GM12878 (cell line): ENCODE data around the gene CPSF3. TPM values are rescaled to one million over a fixed set of nuclear protein-coding genes. Genes with fewer than 3 reads are reported as not detected.

ENCODE experiments used
- ATAC-seq: fragments of 200-7000 bp; cut with Tn5 transposase; 3 replicates; pipeline ENCODE4 v1.9.1; 2020; ENCODE audit warnings: mild to moderate bottlenecking, moderate library complexity
- BruUV-seq: library from RNA; stranded (reverse); fragments of 400-500 nt; replicated peaks from 2 replicates; lab custom pipeline; 2021; lab: Mats Ljungman, UMichigan
- CTCF ChIA-PET: fragments of 300-600 bp; sonication (Branson Sonifier 250); formaldehyde crosslinking; extraction: SDS; loops from one replicate; lab custom pipeline; 2021; ENCODE audit warnings: inconsistent platforms; lab: Yijun Ruan, JAX
- POLR2A ChIA-PET: fragments of 350-600 bp; formaldehyde crosslinking; extraction: SDS; loops from one replicate; lab custom pipeline; 2021; ENCODE audit warnings: inconsistent platforms; lab: Charles Lee
- RAD21 ChIA-PET: fragments of 300-600 bp; sonication (Branson Sonifier 250); formaldehyde crosslinking; loops from one replicate; lab custom pipeline; 2023; ENCODE audit warnings: antibody characterized with exemption; ENCODE audit not compliant: unreplicated experiment; lab: Charles Lee
- SMC1A ChIA-PET: fragments of 300-600 bp; sonication (Branson Sonifier 250); formaldehyde crosslinking; loops from one replicate; lab custom pipeline; 2023; ENCODE audit not compliant: unreplicated experiment, uncharacterized antibody; lab: Charles Lee
- DNase-seq: peaks from one replicate; pipeline ENCODE4 v3.0.0-alpha.2; 2011; ENCODE audit warnings: low read depth, low spot score
- FAIRE-seq: peaks from 3 replicates; lab custom pipeline; 2011; peaks lifted over from hg19 to GRCh38; lab: Jason Lieb, UNC
- H2AFZ ChIP-seq: 2 replicates; pipeline ENCODE4 v1.6.0; 2011; ENCODE audit warnings: low read depth, low read length, control low read depth; ENCODE audit not compliant: control insufficient read depth
- H3K27ac ChIP-seq: 2 replicates; pipeline ENCODE4 v1.5.1; 2011; ENCODE audit warnings: control low read depth; ENCODE audit not compliant: control insufficient read depth, insufficient read depth
- H3K27me3 ChIP-seq, 2 experiments: replicated peaks in 1 of 2; 2 replicates each; pipeline versions ENCODE4 v1.6.0 to v1.6.1; 2011; ENCODE audit warnings: low read length in 1 of 2; ENCODE audit not compliant: control insufficient read depth in 2 of 2, insufficient read depth in 2 of 2
- H3K36me3 ChIP-seq, 2 experiments: 2 replicates each; pipeline ENCODE4 v1.5.1; 2011; ENCODE audit warnings: low read length in 1 of 2; ENCODE audit not compliant: control insufficient read depth in 2 of 2, insufficient read depth in 2 of 2
- H3K4me1 ChIP-seq: 2 replicates; pipeline ENCODE4 v1.6.1; 2011; ENCODE audit warnings: mild to moderate bottlenecking, low read length, moderate library complexity, mixed read lengths; ENCODE audit not compliant: control insufficient read depth, insufficient read depth
- H3K4me2 ChIP-seq: 2 replicates; pipeline ENCODE4 v1.6.0; 2011; ENCODE audit warnings: control low read depth; ENCODE audit not compliant: control insufficient read depth, insufficient read depth
- H3K4me3 ChIP-seq: fragments of 200-600 bp; sonication (generic); 2 replicates; pipeline ENCODE4 v1.5.1; 2016
- H3K79me2 ChIP-seq: 2 replicates; pipeline ENCODE4 v1.6.0; 2011; ENCODE audit warnings: low read length; ENCODE audit not compliant: control insufficient read depth, insufficient read depth
- H3K9ac ChIP-seq: 2 replicates; pipeline ENCODE4 v1.8.0; 2011; ENCODE audit warnings: low read length, control low read depth, mixed read lengths; ENCODE audit not compliant: control insufficient read depth, insufficient read depth
- H3K9me3 ChIP-seq: replicated peaks from 3 replicates; pipeline ENCODE4 v1.5.1; 2011; ENCODE audit warnings: mild to moderate bottlenecking, low read length; ENCODE audit not compliant: control insufficient read depth, insufficient read depth
- H4K20me1 ChIP-seq: 2 replicates; pipeline ENCODE4 v1.6.0; 2011; ENCODE audit not compliant: control insufficient read depth, insufficient read depth
- ATF7 ChIP-seq: fragments of 450-650 bp; IDR thresholded peaks from 2 replicates; pipeline ENCODE4 v1.6.1; 2016; ENCODE audit warnings: low read depth, mild to moderate bottlenecking
- ESRRA ChIP-seq: IDR thresholded peaks from 2 replicates; pipeline ENCODE4 v1.6.1; 2012; ENCODE audit warnings: mild to moderate bottlenecking, low read length, improper control_type of control experiment
- FOXK2 ChIP-seq: fragments of 450-650 bp; IDR thresholded peaks from 2 replicates; pipeline ENCODE4 v1.6.1; 2017; ENCODE audit warnings: mild to moderate bottlenecking, moderate library complexity
- HSF1 ChIP-seq: fragments of 150-350 bp; IDR thresholded peaks from 2 replicates; pipeline ENCODE4 v1.6.1; 2014; ENCODE audit warnings: mild to moderate bottlenecking, low read depth, low read length
- IRF5 ChIP-seq: fragments of 450-650 bp; IDR thresholded peaks from 2 replicates; pipeline ENCODE4 v1.6.1; 2017; ENCODE audit warnings: borderline replicate concordance
- NR2C1 ChIP-seq: fragments of 450-650 bp; IDR thresholded peaks from 2 replicates; pipeline ENCODE4 v1.6.1; 2017; ENCODE audit warnings: antibody characterized with exemption, mild to moderate bottlenecking, moderate library complexity
- PAX8 ChIP-seq: fragments of 450-650 bp; IDR thresholded peaks from 2 replicates; pipeline ENCODE4 v1.6.1; 2017; ENCODE audit warnings: mild to moderate bottlenecking, moderate library complexity
- POLR2A ChIP-seq: IDR thresholded peaks from 2 replicates; pipeline ENCODE4 v1.6.1; 2011; ENCODE audit warnings: low read depth, mild to moderate bottlenecking, low read length
- RB1 ChIP-seq: fragments of 450-650 bp; formaldehyde crosslinking; IDR thresholded peaks from 2 replicates; pipeline ENCODE4 v1.6.1; 2017; ENCODE audit warnings: mild to moderate bottlenecking, borderline replicate concordance
- RFX5 ChIP-seq: IDR thresholded peaks from 2 replicates; pipeline ENCODE4 v1.6.1; 2011; ENCODE audit warnings: low read depth, low read length, improper control_type of control experiment
- SIN3A ChIP-seq: IDR thresholded peaks from 2 replicates; pipeline ENCODE4 v1.6.1; 2012; ENCODE audit warnings: low read depth, low read length, improper control_type of control experiment
- SMAD5 ChIP-seq: IDR thresholded peaks from 2 replicates; pipeline ENCODE4 v1.6.1; 2016; ENCODE audit warnings: antibody characterized with exemption, low read depth
- SRF ChIP-seq, 2 experiments: IDR thresholded peaks; 2 replicates each; pipeline ENCODE4 v1.6.1; 2011; ENCODE audit warnings: low read depth in 2 of 2, low read length in 2 of 2, mild to moderate bottlenecking in 1 of 2, moderate library complexity in 1 of 2
- WRNIP1 ChIP-seq: IDR thresholded peaks from 2 replicates; pipeline ENCODE4 v1.6.1; 2011; ENCODE audit warnings: low read depth, low read length, improper control_type of control experiment, borderline replicate concordance
- ZNF384 ChIP-seq: IDR thresholded peaks from 2 replicates; pipeline ENCODE4 v1.6.1; 2012; ENCODE audit warnings: low read depth, mild to moderate bottlenecking, low read length, improper control_type of control experiment, borderline replicate concordance
- whole genome bisulfite sequencing: methylation state at CpG from one replicate; pipeline ENCODE4 v1.1.6; 2016; ENCODE audit warnings: low lambda C conversion rate; ENCODE audit not compliant: insufficient replicate concordance, insufficient coverage; ENCODE audit errors: missing lambda C conversion rate; 5-methylcytosine and 5-hydroxymethylcytosine counted together
- in situ Hi-C: fragments of 300-500 bp; cut with MboI; formaldehyde crosslinking; loops from 9 replicates; pipeline ENCODE4 v1.14.3; 2018; ENCODE audit warnings: mixed read lengths
- intact Hi-C: fragments of 100-400 bp; cut with micrococcal nuclease; formaldehyde crosslinking; loops from one replicate; pipeline ENCODE4 v1.14.2; 2022; ENCODE audit not compliant: unreplicated experiment
- polyA plus RNA-seq, 11 experiments: library from polyadenylated mRNA; depleted of rRNA in 4 of 11; unstranded in 6 of 11; stranded (reverse) in 5 of 11; fragments of >200 nt; fragmentation: Nextera tagmentation in 4 of 11; fragmentation: Illumina TruSeq in 1 of 11; extraction: Ambion mirVana in 4 of 11; extraction: Trizol in 1 of 11; gene quantifications; 1 replicate in 1 of 11; 2 replicates in 10 of 11; pipeline versions ENCODE4 v1.2.1 to v1.2.3, GENCODE V29; 2011 to 2016; ENCODE audit warnings: inconsistent platforms in 2 of 11, missing spikeins in 2 of 11, low read depth in 1 of 11
- total RNA-seq, 4 experiments: library from RNA; depleted of rRNA in 3 of 4; stranded (reverse); fragments of >200 nt in 3 of 4; fragmentation: Illumina TruSeq in 1 of 4; extraction: Trizol in 1 of 4; gene quantifications; 2 replicates each; pipeline versions ENCODE4 v1.2.1 to v1.2.3, GENCODE V29; 2013 to 2021
- TF ChIP-seq, protein P1 (sequence below): IDR thresholded peaks from 2 replicates; pipeline ENCODE4 v1.6.1; 2012; ENCODE audit warnings: low read length, inconsistent platforms

The CPSF3 gene
- total and polyA plus RNA-seq, 10 of the 15 experiments (the other 5 are each of a cell fraction or from before 2014, with no cell fraction given), result 34.5 to 108 (median 76.1) TPM

- Histone ChIP-seq H2AFZ (no peak overlapping the region), H4K20me1 (no peaks in the 10 kb centered on the region), H3K4me1 (no peaks in the 10 kb centered on the region), H3K9ac (no peak overlapping the region), H3K9me3 (no peaks in the 10 kb centered on the region), H3K36me3 (peaks cover 21 to 26% of the 10 kb centered on the region in 2 experiments; a peak in 3 of 4 replicates), H3K4me2 (no peak overlapping the region), H3K4me3 (no peak overlapping the region), H3K79me2 (no peaks in the 10 kb centered on the region), H3K27ac (no peak overlapping the region), H3K27me3 (no peaks in the 10 kb centered on the region)
- ChIA-PET CTCF (interaction anchor here (1.2 kb wide), 1 partner anchor 17 kb away, joined by 4 read pairs; no protein-coding TSS in a partner anchor), POLR2A (interaction anchor here (0.6 kb wide), 1 partner anchor 1143 kb away, joined by 4 read pairs; no protein-coding TSS in a partner anchor), RAD21 (no interaction called here), SMC1A (no interaction called here)
- TF ChIP-seq POLR2A (no peak), ZNF384 (no peak), FOXK2 (no peak), HSF1 (no peak), WRNIP1 (no peak)
- 100% methylated on average over 1 of the region's 1 CpG for WGBS
- ATAC-seq, result no peak
- no TSS peak for BruUV-seq
- intact Hi-C loops (no loop called here), in situ Hi-C loops (no loop called here)
- no peak for FAIRE-seq
- DNase-seq, result no peak
These were observed 74.8 kb downstream of the CPSF3 start for GRCh38 chr2:9498210-9498609.

- H3K79me2 ChIP-seq, result no peaks in the 10 kb centered on the region
- no peak overlapping the region for H3K4me3 ChIP-seq
- no peak overlapping the region for H3K9ac ChIP-seq
- no peak overlapping the region for H3K27ac ChIP-seq
- H2AFZ ChIP-seq, result no peak overlapping the region
- RAD21 ChIA-PET, result no interaction called here
- H3K9me3 ChIP-seq, result no peaks in the 10 kb centered on the region
- no peaks in the 10 kb centered on the region for H3K4me1 ChIP-seq
- no peaks in the 10 kb centered on the region for H3K27me3 ChIP-seq
- in situ Hi-C loops (no loop called here), intact Hi-C loops (no loop called here)
- ATAC-seq (no peak), DNase-seq (no peak), FAIRE-seq (no peak)
- peaks cover 3 to 20% of the 10 kb centered on the region in 2 experiments; a peak in 2 of 4 replicates for H3K36me3 ChIP-seq
- no peak overlapping the region for H3K4me2 ChIP-seq
- no TSS peak for BruUV-seq
- H4K20me1 ChIP-seq, result no peaks in the 10 kb centered on the region
- POLR2A ChIA-PET, result no interaction called here
- WGBS, result 43% methylated on average over 1 of the region's 1 CpG
- SMC1A ChIA-PET, result interaction anchor here (1.5 kb wide), 2 partner anchors 8 to 27 kb away, joined by 4 to 6 read pairs; no protein-coding TSS in a partner anchor
- CTCF ChIA-PET, result interaction anchor here (1.1 to 1.6 kb wide), 2 partner anchors 9 to 122 kb away, joined by 3 to 7 read pairs; partner anchors contain the start of gene YWHAQ
- TF ChIP-seq SRF (IDR thresholded peaks at IDR 0.05; ENCODE audit: low read depth in 2 of 2, low read length in 2 of 2) (no peak), RFX5 (no peak), SMAD5 (no peak), RB1 (no peak), SIN3A (no peak), ATF7 (no peak), PAX8 (no peak), ESRRA (no peak), IRF5 (no peak), NR2C1 (no peak)
- TF ChIP-seq, protein P1, sequence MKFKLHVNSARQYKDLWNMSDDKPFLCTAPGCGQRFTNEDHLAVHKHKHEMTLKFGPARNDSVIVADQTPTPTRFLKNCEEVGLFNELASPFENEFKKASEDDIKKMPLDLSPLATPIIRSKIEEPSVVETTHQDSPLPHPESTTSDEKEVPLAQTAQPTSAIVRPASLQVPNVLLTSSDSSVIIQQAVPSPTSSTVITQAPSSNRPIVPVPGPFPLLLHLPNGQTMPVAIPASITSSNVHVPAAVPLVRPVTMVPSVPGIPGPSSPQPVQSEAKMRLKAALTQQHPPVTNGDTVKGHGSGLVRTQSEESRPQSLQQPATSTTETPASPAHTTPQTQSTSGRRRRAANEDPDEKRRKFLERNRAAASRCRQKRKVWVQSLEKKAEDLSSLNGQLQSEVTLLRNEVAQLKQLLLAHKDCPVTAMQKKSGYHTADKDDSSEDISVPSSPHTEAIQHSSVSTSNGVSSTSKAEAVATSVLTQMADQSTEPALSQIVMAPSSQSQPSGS, result no peak
These were observed 85.5 kb downstream of the CPSF3 start for GRCh38 chr2:9508931-9509330.
